Subcutaneous abdominal adipose tissue (tissue), 5 donors: ENCODE results near the gene DOCK1.

Source experiments
- H3K27ac ChIP-seq: one replicate; pipeline ENCODE4 v1.7.0; 2013; ENCODE audit warnings: low read depth, mild to moderate bottlenecking, inconsistent platforms, low read length, moderate library complexity
- H3K27me3 ChIP-seq, 5 donors: one replicate each; pipeline ENCODE4 v1.7.0; 2013; ENCODE audit warnings: low read length in 5 of 5, inconsistent platforms in 1 of 5; ENCODE audit not compliant: control insufficient read depth in 5 of 5, insufficient read depth in 4 of 5
- H3K36me3 ChIP-seq, 5 donors: one replicate each; pipeline ENCODE4 v1.7.0; 2013; ENCODE audit warnings: low read length in 5 of 5; ENCODE audit not compliant: control insufficient read depth in 5 of 5, insufficient read depth in 5 of 5
- H3K4me1 ChIP-seq, 5 donors: one replicate each; pipeline ENCODE4 v1.7.0; 2013; ENCODE audit warnings: low read length in 5 of 5, mild to moderate bottlenecking in 3 of 5, moderate library complexity in 1 of 5; ENCODE audit not compliant: control insufficient read depth in 5 of 5, insufficient read depth in 5 of 5
- H3K4me3 ChIP-seq, 5 donors: one replicate each; pipeline ENCODE4 v1.7.0; 2013; ENCODE audit warnings: low read length in 5 of 5, low read depth in 1 of 5
- H3K9ac ChIP-seq, 5 donors: one replicate each; pipeline ENCODE4 v1.7.0; 2013; ENCODE audit warnings: low read length in 5 of 5, mild to moderate bottlenecking in 4 of 5, moderate library complexity in 3 of 5
- H3K9me3 ChIP-seq, 5 donors: one replicate each; pipeline ENCODE4 v1.7.0; 2013; ENCODE audit warnings: low read length in 5 of 5; ENCODE audit not compliant: control insufficient read depth in 5 of 5
- donor health status: healthy.
- donor health status: healthy.
- donor health status: healthy.
- donor health status: healthy.
- donor health status: healthy.

The DOCK1 gene

GRCh38 chr10:127159648-127160245 is 254.5 kb downstream of the DOCK1 start:
- Histone ChIP-seq H3K9ac (no peak overlapping the region), H3K27me3 (no peaks in the 10 kb centered on the region), H3K9me3 (no peaks in the 10 kb centered on the region), H3K4me1 (peaks cover 0 to 10% (median 5%) of the 10 kb centered on the region in 5 donors), H3K4me3 (no peak overlapping the region), H3K36me3 (no peaks in the 10 kb centered on the region), H3K27ac (no peak overlapping the region)

- Histone ChIP-seq H3K27ac (no peak overlapping the region), H3K36me3 (no peaks in the 10 kb centered on the region), H3K27me3 (no peaks in the 10 kb centered on the region), H3K9me3 (no peaks in the 10 kb centered on the region), H3K4me3 (no peak overlapping the region), H3K9ac (no peak overlapping the region), H3K4me1 (peaks cover 0 to 10% (median 5%) of the 10 kb centered on the region in 5 donors)
These were observed 256.3 kb downstream of the DOCK1 start for GRCh38 chr10:127161482-127161881.

GRCh38 chr10:127162841-127163240 is 257.6 kb downstream of the DOCK1 start:
- Histone ChIP-seq H3K36me3 (no peaks in the 10 kb centered on the region), H3K27me3 (no peaks in the 10 kb centered on the region), H3K9me3 (no peaks in the 10 kb centered on the region), H3K4me3 (no peak overlapping the region), H3K27ac (no peak overlapping the region), H3K9ac (no peak overlapping the region), H3K4me1 (peaks cover 0 to 10% (median 5%) of the 10 kb centered on the region in 5 donors)

GRCh38 chr10:127168261-127168660 is 263.0 kb downstream of the DOCK1 start:
- Histone ChIP-seq H3K4me3 (no peak overlapping the region), H3K27ac (no peak overlapping the region), H3K9ac (no peak overlapping the region), H3K4me1 (peaks cover 0 to 6% (median 2%) of the 10 kb centered on the region in 5 donors), H3K36me3 (peaks cover 0 to 4% (median 0%) of the 10 kb centered on the region in 5 donors), H3K27me3 (no peaks in the 10 kb centered on the region), H3K9me3 (no peaks in the 10 kb centered on the region)

- H3K9me3 ChIP-seq, result no peaks in the 10 kb centered on the region
- H3K36me3 ChIP-seq, result peaks cover 0 to 32% (median 10%) of the 10 kb centered on the region in 5 donors
- no peak overlapping the region for H3K9ac ChIP-seq
- H3K27me3 ChIP-seq, result no peaks in the 10 kb centered on the region
- H3K27ac ChIP-seq, result no peak overlapping the region
- no peaks in the 10 kb centered on the region for H3K4me1 ChIP-seq
- H3K4me3 ChIP-seq, result no peak overlapping the region
These were observed 269.6 kb downstream of the DOCK1 start for GRCh38 chr10:127174866-127175265.

GRCh38 chr10:127175357-127176110 is 270.3 kb downstream of the DOCK1 start:
- no peak overlapping the region for H3K27ac ChIP-seq
- H3K9ac ChIP-seq, result no peak overlapping the region
- no peaks in the 10 kb centered on the region for H3K9me3 ChIP-seq
- H3K4me3 ChIP-seq, result no peak overlapping the region
- H3K36me3 ChIP-seq, result peaks cover 0 to 35% (median 10%) of the 10 kb centered on the region in 5 donors
- no peaks in the 10 kb centered on the region for H3K27me3 ChIP-seq
- H3K4me1 ChIP-seq, result no peaks in the 10 kb centered on the region

- no peaks in the 10 kb centered on the region for H3K4me1 ChIP-seq
- no peaks in the 10 kb centered on the region for H3K27me3 ChIP-seq
- H3K36me3 ChIP-seq, result peaks cover 0 to 35% (median 10%) of the 10 kb centered on the region in 5 donors
- no peak overlapping the region for H3K4me3 ChIP-seq
- H3K27ac ChIP-seq, result no peak overlapping the region
- H3K9me3 ChIP-seq, result no peaks in the 10 kb centered on the region
- no peak overlapping the region for H3K9ac ChIP-seq
These were observed 271.4 kb downstream of the DOCK1 start for GRCh38 chr10:127176649-127177048.

- Histone ChIP-seq H3K27me3 (no peaks in the 10 kb centered on the region), H3K9ac (no peak overlapping the region), H3K9me3 (no peaks in the 10 kb centered on the region), H3K4me1 (no peaks in the 10 kb centered on the region), H3K36me3 (peaks cover 0 to 26% (median 8%) of the 10 kb centered on the region in 5 donors), H3K27ac (no peak overlapping the region), H3K4me3 (no peak overlapping the region)
These were observed 274.5 kb downstream of the DOCK1 start for GRCh38 chr10:127179612-127180250.

GRCh38 chr10:127182161-127182560 is 276.9 kb downstream of the DOCK1 start:
- H3K4me1 ChIP-seq, result peaks cover 0 to 3% (median 0%) of the 10 kb centered on the region in 5 donors
- H3K36me3 ChIP-seq, result peaks cover 0 to 13% (median 8%) of the 10 kb centered on the region in 5 donors
- no peak overlapping the region for H3K9ac ChIP-seq
- H3K9me3 ChIP-seq, result no peaks in the 10 kb centered on the region
- H3K4me3 ChIP-seq, result no peak overlapping the region
- H3K27ac ChIP-seq, result no peak overlapping the region
- H3K27me3 ChIP-seq, result no peaks in the 10 kb centered on the region

- Histone ChIP-seq H3K27ac (no peak overlapping the region), H3K27me3 (no peaks in the 10 kb centered on the region), H3K4me3 (no peak overlapping the region), H3K9me3 (no peaks in the 10 kb centered on the region), H3K4me1 (peaks cover 0 to 3% (median 0%) of the 10 kb centered on the region in 5 donors), H3K9ac (no peak overlapping the region), H3K36me3 (peaks cover 0 to 10% (median 4%) of the 10 kb centered on the region in 5 donors)
These were observed 279.4 kb downstream of the DOCK1 start for GRCh38 chr10:127184582-127184981.
